Activated CD4-positive, alpha-beta memory T cell treated with anti-CD3 and anti-CD28 coated beads for 36 hours (primary cell): Measurements from ENCODE around the gene ARHGEF38. TPM values are rescaled to one million over a fixed set of nuclear protein-coding genes. Genes with fewer than 3 reads are reported as not detected.

Source experiments
- CTCF ChIA-PET: fragments of 350-600 bp; sonication (Branson Sonifier 250); formaldehyde crosslinking; loops from one replicate; lab custom pipeline; 2021; ENCODE audit warnings: antibody characterized with exemption, inconsistent platforms; lab: Charles Lee
- POLR2A ChIA-PET: fragments of 350-600 bp; sonication (Branson Sonifier 250); formaldehyde crosslinking; loops from one replicate; lab custom pipeline; 2021; ENCODE audit warnings: antibody characterized with exemption; lab: Charles Lee
- DNase-seq: peaks from one replicate; pipeline ENCODE4 v3.0.0-alpha.2; 2020
- H3K27ac Mint-ChIP-seq: one replicate; pipeline ENCODE4 v1.8.0; 2021; ENCODE audit warnings: mixed read lengths
- H3K27me3 Mint-ChIP-seq: one replicate; pipeline ENCODE4 v1.8.0; 2021; ENCODE audit warnings: mixed read lengths
- H3K36me3 Mint-ChIP-seq: one replicate; pipeline ENCODE4 v1.8.0; 2021; ENCODE audit warnings: mixed read lengths
- H3K4me1 Mint-ChIP-seq: one replicate; pipeline ENCODE4 v1.8.0; 2021; ENCODE audit warnings: low read depth, mixed read lengths
- H3K4me3 Mint-ChIP-seq: one replicate; pipeline ENCODE4 v1.8.0; 2021; ENCODE audit warnings: mild to moderate bottlenecking, mixed read lengths
- H3K9me3 Mint-ChIP-seq: one replicate; pipeline ENCODE4 v1.8.0; 2021; ENCODE audit warnings: mixed read lengths
- intact Hi-C: fragments of 100-400 bp; cut with micrococcal nuclease; formaldehyde crosslinking; loops from one replicate; pipeline ENCODE4 v1.15.1; 2023
- total RNA-seq, 2 experiments: library from RNA; stranded (reverse); gene quantifications; one replicate each; pipeline ENCODE4 v1.2.3, GENCODE V29; 2021

Gene ARHGEF38
- total RNA-seq, 2 experiments from 2014 or later, result not detected

DNA sequence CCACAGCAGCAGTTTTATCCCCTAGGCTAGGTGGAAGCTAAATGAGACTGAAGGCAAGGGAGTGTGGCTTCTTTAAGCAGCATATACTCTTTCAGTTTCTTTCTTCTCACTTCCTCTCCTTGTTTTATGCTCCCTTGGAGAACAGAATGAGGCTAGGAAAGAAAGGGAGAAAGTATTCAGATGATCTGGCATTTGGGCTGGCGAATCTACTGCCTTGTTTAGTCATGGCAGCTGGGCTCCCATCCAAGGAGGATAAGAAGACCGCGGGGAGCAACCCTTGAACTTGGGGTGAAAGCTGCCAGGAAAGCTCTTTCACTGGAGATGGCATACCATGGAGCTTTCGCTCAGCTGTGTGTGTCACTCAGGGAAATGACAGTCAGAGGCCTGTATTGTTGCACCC, 72.1 kb downstream of the ARHGEF38 start:
- Mint-ChIP-seq H3K36me3 (no peaks in the 10 kb centered on the region), H3K27ac (no peak overlapping the region), H3K9me3 (no peaks in the 10 kb centered on the region), H3K4me1 (no peaks in the 10 kb centered on the region), H3K4me3 (no peak overlapping the region), H3K27me3 (peaks cover 9% of the 10 kb centered on the region)
- no peak for DNase-seq
- CTCF ChIA-PET, result no interaction called here
- POLR2A ChIA-PET, result no interaction called here
- intact Hi-C loops, result no loop called here

DNA sequence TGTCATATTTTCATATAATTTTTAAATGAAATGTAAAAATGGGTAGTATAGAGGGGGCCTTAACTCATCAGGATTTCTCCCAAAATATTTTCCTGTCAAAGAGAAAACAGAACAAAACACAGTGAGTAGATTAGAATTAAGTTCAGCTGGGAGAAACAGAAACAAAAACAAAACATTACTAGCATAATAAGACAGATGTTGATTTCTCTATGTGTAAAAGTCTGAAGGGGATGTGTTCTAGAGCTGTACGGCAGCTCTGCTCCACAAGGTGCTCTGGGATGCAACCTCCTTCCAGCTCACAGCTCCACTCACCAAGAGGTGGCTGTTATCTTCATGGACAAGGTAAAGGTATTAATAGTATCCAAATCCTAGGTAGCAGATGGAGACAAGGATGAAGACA, 72.8 kb downstream of the ARHGEF38 start:
- POLR2A ChIA-PET, result no interaction called here
- Mint-ChIP-seq H3K4me3 (no peak overlapping the region), H3K27ac (no peak overlapping the region), H3K27me3 (peaks cover 9% of the 10 kb centered on the region), H3K9me3 (no peaks in the 10 kb centered on the region), H3K36me3 (no peaks in the 10 kb centered on the region), H3K4me1 (no peaks in the 10 kb centered on the region)
- intact Hi-C loops, result no loop called here
- CTCF ChIA-PET, result no interaction called here
- no peak for DNase-seq

DNA sequence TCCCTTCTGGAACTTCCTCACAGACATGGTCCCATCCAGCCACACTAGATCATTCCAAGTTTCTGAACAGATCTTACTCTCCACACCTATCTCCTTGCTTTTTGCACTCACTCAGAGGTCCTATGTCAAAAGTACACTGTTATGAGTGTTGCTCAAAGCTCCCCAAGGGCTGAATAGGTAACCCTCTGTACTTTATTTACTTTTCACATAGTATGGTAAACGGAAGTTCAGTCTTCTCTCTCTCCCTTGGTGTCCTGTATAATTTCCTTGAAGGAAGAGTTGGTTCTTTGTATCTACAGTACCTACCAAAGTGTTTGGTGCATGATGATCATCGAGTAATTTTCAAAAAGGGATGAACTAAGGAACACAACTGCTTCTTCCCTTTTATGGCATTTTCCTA, 74.4 kb downstream of the ARHGEF38 start:
- intact Hi-C loops, result no loop called here
- no peak for DNase-seq
- Mint-ChIP-seq H3K4me1 (no peaks in the 10 kb centered on the region), H3K4me3 (no peak overlapping the region), H3K27me3 (peaks cover 9% of the 10 kb centered on the region), H3K9me3 (no peaks in the 10 kb centered on the region), H3K27ac (no peak overlapping the region), H3K36me3 (no peaks in the 10 kb centered on the region)
- ChIA-PET POLR2A (no interaction called here), CTCF (no interaction called here)

DNA sequence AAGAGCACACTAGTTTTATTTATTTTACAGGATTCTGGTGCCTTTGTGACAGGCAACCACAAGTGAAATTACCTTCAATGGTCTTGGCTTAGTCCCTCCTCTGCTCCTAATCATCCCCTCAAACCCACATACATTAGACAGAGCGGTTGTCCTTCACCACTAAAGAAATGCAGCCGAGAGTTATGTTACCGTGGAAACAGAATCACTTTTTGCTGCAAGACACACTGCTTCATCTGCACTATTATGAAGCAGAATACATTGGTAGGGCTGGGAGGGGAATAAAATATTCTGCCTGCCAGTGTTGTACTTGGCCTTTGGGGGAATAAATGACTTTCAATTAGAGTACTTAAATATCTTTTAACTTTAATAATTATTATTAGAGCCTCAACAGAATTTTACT, 75.2 kb downstream of the ARHGEF38 start:
- H3K27me3 Mint-ChIP-seq, result peaks cover 9% of the 10 kb centered on the region
- H3K27ac Mint-ChIP-seq, result no peak overlapping the region
- no peak overlapping the region for H3K4me3 Mint-ChIP-seq
- ChIA-PET CTCF (interaction anchor here (0.6 kb wide), 1 partner anchor 726 kb away, joined by 7 read pairs; no protein-coding TSS in a partner anchor), POLR2A (no interaction called here)
- no peaks in the 10 kb centered on the region for H3K9me3 Mint-ChIP-seq
- intact Hi-C loops, result no loop called here
- no peaks in the 10 kb centered on the region for H3K4me1 Mint-ChIP-seq
- H3K36me3 Mint-ChIP-seq, result no peaks in the 10 kb centered on the region
- DNase-seq, result no peak

DNA sequence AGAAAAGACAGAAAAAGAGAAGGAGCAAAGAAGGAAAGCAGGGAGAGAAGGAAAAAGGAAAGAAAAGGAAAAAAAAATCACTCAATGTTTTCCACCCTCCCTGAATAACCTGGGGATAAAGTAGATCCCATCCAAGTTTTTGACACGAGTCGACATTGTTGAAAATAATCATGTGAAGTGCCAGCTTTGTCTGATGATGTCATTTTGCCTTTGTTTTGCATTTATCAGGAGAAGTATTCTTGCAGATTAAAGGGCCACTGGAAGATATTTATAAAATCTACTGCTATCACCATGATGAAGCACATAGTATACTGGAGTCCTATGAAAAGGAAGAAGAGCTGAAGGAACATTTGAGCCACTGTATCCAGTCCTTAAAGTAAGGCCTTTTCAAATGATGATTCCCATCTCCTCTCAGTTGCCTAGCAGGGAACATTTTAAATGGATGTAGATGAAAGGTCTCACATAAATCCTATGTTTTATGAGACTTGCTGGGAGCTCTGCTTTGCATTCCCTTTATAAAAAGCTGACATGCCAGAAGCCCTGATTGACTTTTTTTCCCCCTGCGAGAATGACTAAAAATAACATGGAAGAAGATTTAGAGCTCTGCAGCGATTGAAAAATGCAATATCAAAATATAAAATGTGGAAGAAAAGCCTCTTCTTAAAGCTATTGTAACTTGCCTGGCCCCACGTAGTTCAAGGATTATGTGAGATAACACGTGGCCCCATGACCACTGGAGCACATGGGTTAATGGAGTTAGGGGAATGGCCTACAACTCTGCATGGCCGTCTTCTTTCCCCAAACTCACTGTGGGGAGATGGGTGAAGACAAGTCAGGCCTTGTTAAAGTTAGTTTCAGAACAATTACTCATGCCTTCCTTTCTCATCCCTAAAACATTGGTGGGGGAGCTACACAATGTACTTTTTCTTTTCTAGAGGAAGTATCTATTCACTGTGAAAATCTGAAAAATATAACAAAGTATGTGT, 78.5 kb downstream of the ARHGEF38 start:
- Mint-ChIP-seq H3K27ac (no peak overlapping the region), H3K9me3 (no peaks in the 10 kb centered on the region), H3K4me3 (no peak overlapping the region), H3K36me3 (no peaks in the 10 kb centered on the region), H3K27me3 (peaks cover 8% of the 10 kb centered on the region), H3K4me1 (no peaks in the 10 kb centered on the region)
- ChIA-PET CTCF (interaction anchor here (0.6 to 3.3 kb wide), 6 partner anchors 7 to 490 kb away, joined by 3 to 14 read pairs (median 4); no protein-coding TSS in a partner anchor), POLR2A (interaction anchor here (0.6 kb wide), 1 partner anchor 211 kb away, joined by 4 read pairs; no protein-coding TSS in a partner anchor)
- intact Hi-C loops, result no loop called here
- no peak for DNase-seq

DNA sequence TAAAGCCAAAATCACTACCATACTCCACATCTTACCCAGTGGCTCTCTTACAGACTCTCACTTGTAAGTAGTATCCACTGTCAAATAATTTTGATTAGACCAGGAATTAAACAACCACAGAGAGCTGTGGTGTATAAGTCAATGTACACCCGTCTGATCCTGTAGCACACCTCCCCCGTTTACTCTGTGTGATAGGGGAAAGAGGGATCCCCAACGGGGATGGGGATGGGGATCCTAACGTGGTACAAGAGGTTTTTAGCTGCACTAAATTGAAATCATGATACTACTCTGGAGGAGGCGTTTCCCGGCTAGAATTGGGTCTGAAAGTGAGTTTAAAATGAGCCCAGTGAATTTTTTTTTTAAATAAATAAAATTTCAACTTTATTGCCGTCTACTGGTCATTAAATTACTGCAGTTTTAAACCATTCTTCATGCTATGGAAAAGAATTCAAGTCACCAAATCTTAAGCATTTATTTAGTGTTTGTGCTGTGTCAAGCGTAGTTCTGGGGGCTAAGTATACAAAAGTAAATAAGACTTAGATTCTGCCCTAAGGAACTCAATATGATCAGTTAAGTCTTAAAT, 79.5 kb downstream of the ARHGEF38 start:
- Mint-ChIP-seq H3K4me1 (no peaks in the 10 kb centered on the region), H3K27ac (no peak overlapping the region), H3K4me3 (no peak overlapping the region), H3K36me3 (no peaks in the 10 kb centered on the region), H3K27me3 (peaks cover 7% of the 10 kb centered on the region), H3K9me3 (no peaks in the 10 kb centered on the region)
- ChIA-PET CTCF (interaction anchor here (0.6 to 3.3 kb wide), 7 partner anchors 8 to 491 kb away, joined by 3 to 14 read pairs (median 4); no protein-coding TSS in a partner anchor), POLR2A (no interaction called here)
- intact Hi-C loops, result loop anchor here (2.0 kb wide), 1 partner anchor 111 kb away; no protein-coding TSS in a partner anchor
- no peak for DNase-seq

DNA sequence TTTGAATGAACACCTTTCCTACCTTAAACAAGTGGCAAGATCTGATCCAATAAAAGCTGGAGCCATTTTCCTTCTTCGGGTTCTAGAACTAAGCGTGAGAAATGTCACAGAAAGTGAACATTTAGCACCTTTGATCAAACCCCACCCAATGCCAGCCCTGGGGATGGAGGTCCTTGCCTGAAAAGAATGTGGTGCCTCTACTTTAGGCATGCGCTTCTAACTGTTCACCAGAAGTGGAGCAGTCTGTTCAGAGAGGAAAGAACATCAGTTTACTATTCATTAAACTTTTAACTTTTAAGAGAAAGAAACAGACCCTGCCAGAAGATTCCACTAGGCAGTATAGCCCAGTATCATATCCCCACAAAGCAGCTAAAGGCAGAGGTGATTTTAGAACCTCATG, 80.2 kb downstream of the ARHGEF38 start:
- no peaks in the 10 kb centered on the region for H3K9me3 Mint-ChIP-seq
- H3K4me1 Mint-ChIP-seq, result peaks cover 2% of the 10 kb centered on the region
- ChIA-PET CTCF (interaction anchor here (1.1 to 3.3 kb wide), 4 partner anchors 9 to 112 kb away, joined by 3 to 14 read pairs (median 8); no protein-coding TSS in a partner anchor), POLR2A (no interaction called here)
- H3K27ac Mint-ChIP-seq, result no peak overlapping the region
- H3K4me3 Mint-ChIP-seq, result no peak overlapping the region
- DNase-seq, result no peak
- no peaks in the 10 kb centered on the region for H3K36me3 Mint-ChIP-seq
- intact Hi-C loops, result loop anchor here (2.0 kb wide), 1 partner anchor 112 kb away; no protein-coding TSS in a partner anchor
- H3K27me3 Mint-ChIP-seq, result peaks cover 6% of the 10 kb centered on the region

DNA sequence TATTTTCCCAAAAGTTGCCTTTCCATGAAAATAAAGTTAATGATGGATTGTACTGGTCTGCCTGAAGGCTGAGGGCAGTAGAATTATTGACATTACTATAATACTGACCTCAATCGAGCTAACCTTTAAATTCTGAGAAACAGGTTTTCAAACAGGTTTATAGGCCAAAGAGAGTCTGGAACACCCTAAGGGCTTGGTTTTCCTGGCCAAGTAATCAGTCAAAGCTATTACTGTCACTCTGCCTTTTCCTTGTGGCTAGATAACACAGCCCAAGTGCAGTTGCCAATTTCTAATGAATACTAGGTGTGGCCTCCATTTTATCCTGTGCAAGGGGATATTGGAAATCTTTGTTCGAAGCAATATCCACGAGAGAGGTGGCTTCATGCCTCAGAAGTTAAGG, 80.8 kb downstream of the ARHGEF38 start:
- peaks cover 2% of the 10 kb centered on the region for H3K4me1 Mint-ChIP-seq
- intact Hi-C loops, result loop anchor here (2.0 kb wide), 1 partner anchor 112 kb away; no protein-coding TSS in a partner anchor
- POLR2A ChIA-PET, result no interaction called here
- CTCF ChIA-PET, result interaction anchor here (1.5 to 3.3 kb wide), 3 partner anchors 10 to 112 kb away, joined by 7 to 14 read pairs (median 9); no protein-coding TSS in a partner anchor
- peaks cover 6% of the 10 kb centered on the region for H3K27me3 Mint-ChIP-seq
- no peak overlapping the region for H3K4me3 Mint-ChIP-seq
- H3K9me3 Mint-ChIP-seq, result no peaks in the 10 kb centered on the region
- no peak overlapping the region for H3K27ac Mint-ChIP-seq
- DNase-seq, result no peak
- H3K36me3 Mint-ChIP-seq, result no peaks in the 10 kb centered on the region

DNA sequence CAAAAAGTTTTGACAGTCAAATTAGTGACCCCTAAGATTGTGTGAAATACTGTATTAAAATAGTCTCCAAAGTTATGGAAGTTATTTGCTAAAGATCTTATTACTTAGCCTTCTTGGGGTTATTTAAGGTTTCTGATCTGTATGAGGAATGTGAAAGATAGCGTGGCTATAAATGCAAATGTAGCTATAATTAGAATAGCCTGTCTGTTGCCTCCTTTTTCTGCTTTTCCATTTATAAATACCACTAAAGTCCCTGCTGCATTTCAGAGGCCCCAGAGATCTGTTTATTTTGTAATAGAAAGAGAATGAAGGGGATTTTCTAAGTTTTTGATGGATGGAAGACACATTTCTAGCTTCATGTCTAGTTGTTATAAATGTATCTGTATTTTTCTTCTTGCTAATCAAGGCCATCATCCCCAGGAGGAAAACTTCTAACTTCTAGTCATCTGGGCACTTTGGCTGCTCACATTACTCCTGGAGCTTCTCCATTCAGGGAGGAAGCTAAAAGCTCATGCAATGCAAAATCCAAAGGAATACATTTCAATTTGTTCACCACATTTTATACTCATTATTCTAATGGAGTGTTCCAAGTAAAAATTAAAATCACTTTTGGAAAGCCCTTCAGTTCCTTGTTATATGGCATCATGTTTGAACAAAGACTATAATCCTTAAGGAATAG, 82.1 kb downstream of the ARHGEF38 start:
- Mint-ChIP-seq H3K4me1 (peaks cover 2% of the 10 kb centered on the region), H3K4me3 (no peak overlapping the region), H3K9me3 (no peaks in the 10 kb centered on the region), H3K27ac (no peak overlapping the region), H3K36me3 (no peaks in the 10 kb centered on the region), H3K27me3 (peaks cover 3% of the 10 kb centered on the region)
- intact Hi-C loops, result no loop called here
- ChIA-PET CTCF (interaction anchor here (3.3 kb wide), 1 partner anchor 113 kb away, joined by 14 read pairs; no protein-coding TSS in a partner anchor), POLR2A (no interaction called here)
- no peak for DNase-seq

DNA sequence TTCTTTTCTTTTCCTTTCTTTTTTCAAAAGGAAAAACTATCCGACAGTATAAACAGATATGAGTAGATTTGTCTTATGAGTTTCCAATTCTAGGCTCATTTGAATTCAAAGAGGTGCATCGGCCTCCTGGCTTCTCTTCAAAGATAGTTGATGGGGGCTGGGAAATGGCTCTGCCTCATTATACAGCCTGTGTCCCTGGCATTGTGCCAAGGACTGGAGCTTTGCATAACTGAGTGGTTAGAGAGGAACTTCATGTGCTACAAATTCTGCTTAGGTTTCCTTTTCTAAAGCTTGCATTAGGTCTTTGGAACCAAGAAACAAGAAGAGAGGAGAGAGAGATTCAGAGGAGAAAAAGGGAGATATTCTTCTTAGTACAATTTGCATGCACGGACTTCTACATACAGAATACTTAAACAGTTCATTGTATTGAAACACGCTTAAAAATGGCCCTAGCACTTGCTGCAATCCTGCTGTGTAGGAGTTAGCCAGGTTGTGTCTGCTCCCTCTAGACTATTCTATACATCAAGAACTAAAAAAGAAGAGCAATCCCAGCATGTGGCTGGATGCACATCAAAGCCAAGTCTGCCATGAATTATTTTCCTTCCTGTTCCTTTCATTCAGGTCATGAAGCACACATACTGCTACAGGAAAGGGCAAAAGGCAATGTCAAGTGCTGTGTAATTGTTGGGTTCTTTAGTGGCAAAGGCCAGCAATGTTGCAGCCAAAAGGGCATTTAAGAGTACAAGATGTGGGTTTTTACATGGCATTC, 85.2 kb downstream of the ARHGEF38 start:
- intact Hi-C loops, result no loop called here
- Mint-ChIP-seq H3K9me3 (no peaks in the 10 kb centered on the region), H3K4me3 (no peak overlapping the region), H3K27ac (no peak overlapping the region), H3K4me1 (peaks cover 2% of the 10 kb centered on the region), H3K36me3 (no peaks in the 10 kb centered on the region), H3K27me3 (peaks cover 7% of the 10 kb centered on the region)
- ChIA-PET CTCF (no interaction called here), POLR2A (no interaction called here)
- DNase-seq, result no peak

DNA sequence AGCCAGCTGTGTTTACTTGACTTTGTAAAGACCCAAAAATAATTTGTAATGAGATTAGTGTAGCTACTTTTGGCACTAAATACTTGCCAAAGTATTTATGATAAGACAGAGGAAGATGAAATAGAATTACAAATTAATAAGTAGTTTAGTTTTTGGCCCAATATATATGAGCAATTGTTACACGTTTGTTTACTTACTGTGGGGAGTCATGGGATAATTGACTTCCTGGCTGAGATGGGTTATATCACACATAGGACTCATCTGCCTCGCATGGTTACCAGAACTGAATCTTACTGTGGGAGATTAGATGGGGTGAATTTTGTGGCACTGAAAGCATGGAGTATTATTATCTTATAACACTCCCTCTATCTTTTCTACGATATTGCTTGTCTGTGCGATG, 89.4 kb downstream of the ARHGEF38 start:
- ChIA-PET CTCF (no interaction called here), POLR2A (no interaction called here)
- DNase-seq, result no peak
- Mint-ChIP-seq H3K4me1 (peaks cover 2% of the 10 kb centered on the region), H3K9me3 (no peaks in the 10 kb centered on the region), H3K36me3 (no peaks in the 10 kb centered on the region), H3K4me3 (no peak overlapping the region), H3K27me3 (peaks cover 15% of the 10 kb centered on the region), H3K27ac (no peak overlapping the region)
- intact Hi-C loops, result no loop called here
